Lung (tissue), 12 donors: ENCODE data around the gene PITHD1. TPM values are rescaled to one million over a fixed set of nuclear protein-coding genes. Genes with fewer than 3 reads are reported as not detected.

Experiments
- ATAC-seq: fragments of 200-7000 bp; cut with Tn5 transposase; one replicate; pipeline ENCODE4 v1.9.1; 2020; ENCODE audit warnings: moderate number of reproducible peaks; ENCODE audit not compliant: insufficient read depth, low FRiP score
- DNase-seq, 3 donors: peaks; one replicate each; pipeline ENCODE4 v3.0.0-alpha.2; 2013 to 2017
- H3K27ac ChIP-seq, 2 donors: one replicate each; pipeline ENCODE4 v1.5.1; 2013; ENCODE audit warnings: mild to moderate bottlenecking in 2 of 2, moderate library complexity in 2 of 2, control low read depth in 1 of 2, inconsistent platforms in 1 of 2, low read depth in 1 of 2, low read length in 1 of 2
- H3K27me3 ChIP-seq, 3 donors: one replicate each; pipeline ENCODE4 v1.5.1; 2013; ENCODE audit warnings: low read length in 2 of 3; ENCODE audit not compliant: control insufficient read depth in 3 of 3, insufficient read depth in 3 of 3
- H3K36me3 ChIP-seq, 4 donors: one replicate each; pipeline ENCODE4 v1.5.1; 2013; ENCODE audit warnings: low read length in 4 of 4, mild to moderate bottlenecking in 1 of 4, moderate library complexity in 1 of 4; ENCODE audit not compliant: control insufficient read depth in 4 of 4, insufficient read depth in 4 of 4
- H3K4me1 ChIP-seq, 5 donors: one replicate each; pipeline ENCODE4 v1.5.1; 2013; ENCODE audit warnings: low read length in 5 of 5, mild to moderate bottlenecking in 2 of 5, moderate library complexity in 1 of 5; ENCODE audit not compliant: control insufficient read depth in 5 of 5, insufficient read depth in 5 of 5
- H3K4me3 ChIP-seq: one replicate; pipeline ENCODE4 v1.5.1; 2013; ENCODE audit warnings: mild to moderate bottlenecking, control low read depth, moderate library complexity
- H3K9ac ChIP-seq, 2 donors: one replicate each; pipeline ENCODE4 v1.5.1; 2013; ENCODE audit warnings: low read length in 2 of 2, control low read depth in 1 of 2; ENCODE audit not compliant: insufficient read depth in 1 of 2
- H3K9me3 ChIP-seq, 4 donors: one replicate each; pipeline ENCODE4 v1.5.1; 2013; ENCODE audit warnings: low read length in 3 of 4, mild to moderate bottlenecking in 1 of 4, moderate library complexity in 1 of 4; ENCODE audit not compliant: control insufficient read depth in 4 of 4, insufficient read depth in 3 of 4
- WGBS, 2 donors: extraction: QIAGEN DNeasy Blood & Tissue Kit; methylation state at CpG; one replicate each; pipeline ENCODE4 v1.1.7; 2013; 5-methylcytosine and 5-hydroxymethylcytosine counted together
- polyA plus RNA-seq, 2 donors: library from polyadenylated mRNA; stranded (reverse); fragments of 200-250 nt; gene quantifications; one replicate each; pipeline ENCODE4 v1.2.1, GENCODE V29; 2013
- total RNA-seq, 2 donors: library from RNA; depleted of rRNA in 1 of 2; stranded (reverse); fragments of >200 nt in 1 of 2; gene quantifications; one replicate each; pipeline ENCODE4 v1.2.1, GENCODE V29; 2014 to 2021
- TF ChIP-seq, protein P1 (sequence below): IDR thresholded peaks from 2 replicates; pipeline ENCODE4 v1.5.1; 2012; ENCODE audit warnings: mild to moderate bottlenecking; ENCODE audit errors: control extremely low read depth, extremely low read depth
- donor health status: control.
- donor health status: control.
- donor health status: Bipolar disorder and iron deficiency.
- donor health status: healthy.
- donor health status: DM: yes; HTN: yes; CAD: no.

PITHD1 gene
- total and polyA plus RNA-seq, 4 donors = 39.2 to 55.7 (median 47.4) TPM

DNA sequence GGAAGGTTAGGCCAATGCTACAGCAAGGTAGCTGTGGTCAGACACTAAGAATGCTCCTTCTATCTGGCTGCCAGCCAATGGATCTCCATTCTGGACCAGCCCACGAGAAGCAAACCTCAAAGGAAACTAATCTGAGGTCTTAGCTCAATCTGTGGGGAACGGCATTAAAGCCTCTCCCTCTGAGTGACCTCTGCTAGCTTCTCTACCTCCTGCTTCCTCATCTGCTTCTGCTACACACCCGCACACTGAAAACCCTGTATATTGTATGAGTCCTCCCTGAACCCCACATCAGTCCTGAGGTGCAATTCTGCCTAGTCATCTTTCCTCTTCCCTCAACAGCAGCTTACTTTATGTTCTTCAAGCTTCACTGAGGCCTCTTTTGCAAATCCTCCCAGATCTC is 29.2 kb downstream of the PITHD1 start:
- 30 to 67% methylated on average over 3 of the region's 3 CpGs for WGBS, 2 donors
- no peaks in the 10 kb centered on the region for H3K9me3 ChIP-seq
- H3K36me3 ChIP-seq = peaks cover 0 to 21% (median 7%) of the 10 kb centered on the region in 4 donors
- H3K4me1 ChIP-seq = no peaks in the 10 kb centered on the region
- H3K27me3 ChIP-seq = no peaks in the 10 kb centered on the region
- DNase-seq (no peak), ATAC-seq (no peak)
- no peak overlapping the region for H3K9ac ChIP-seq
- TF ChIP-seq, protein P1, sequence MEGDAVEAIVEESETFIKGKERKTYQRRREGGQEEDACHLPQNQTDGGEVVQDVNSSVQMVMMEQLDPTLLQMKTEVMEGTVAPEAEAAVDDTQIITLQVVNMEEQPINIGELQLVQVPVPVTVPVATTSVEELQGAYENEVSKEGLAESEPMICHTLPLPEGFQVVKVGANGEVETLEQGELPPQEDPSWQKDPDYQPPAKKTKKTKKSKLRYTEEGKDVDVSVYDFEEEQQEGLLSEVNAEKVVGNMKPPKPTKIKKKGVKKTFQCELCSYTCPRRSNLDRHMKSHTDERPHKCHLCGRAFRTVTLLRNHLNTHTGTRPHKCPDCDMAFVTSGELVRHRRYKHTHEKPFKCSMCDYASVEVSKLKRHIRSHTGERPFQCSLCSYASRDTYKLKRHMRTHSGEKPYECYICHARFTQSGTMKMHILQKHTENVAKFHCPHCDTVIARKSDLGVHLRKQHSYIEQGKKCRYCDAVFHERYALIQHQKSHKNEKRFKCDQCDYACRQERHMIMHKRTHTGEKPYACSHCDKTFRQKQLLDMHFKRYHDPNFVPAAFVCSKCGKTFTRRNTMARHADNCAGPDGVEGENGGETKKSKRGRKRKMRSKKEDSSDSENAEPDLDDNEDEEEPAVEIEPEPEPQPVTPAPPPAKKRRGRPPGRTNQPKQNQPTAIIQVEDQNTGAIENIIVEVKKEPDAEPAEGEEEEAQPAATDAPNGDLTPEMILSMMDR = no peak
- H3K27ac ChIP-seq = no peak overlapping the region
- H3K4me3 ChIP-seq = no peak overlapping the region

DNA sequence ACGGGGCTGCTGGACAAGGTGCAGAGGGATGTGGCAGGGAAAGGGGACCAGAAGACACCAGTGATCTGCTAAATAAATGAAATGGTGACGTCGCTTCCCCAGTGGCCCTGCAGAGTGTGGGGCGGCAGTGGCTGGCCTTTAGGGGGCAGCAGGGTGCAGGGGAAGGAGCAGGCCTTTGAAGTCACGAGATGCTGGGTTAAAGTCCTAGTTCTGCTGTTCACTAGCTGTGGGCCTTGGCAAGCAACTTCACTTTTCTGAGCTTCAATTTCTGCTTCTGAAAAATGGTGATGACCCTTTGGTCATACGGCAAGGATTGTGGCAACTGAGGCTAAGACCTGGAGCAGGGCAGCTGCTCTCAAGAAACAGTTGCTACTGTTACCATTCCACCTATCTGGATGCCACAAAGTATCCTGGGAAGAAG is 31.5 kb downstream of the PITHD1 start:
- DNase-seq = peak; percentile 45 to 65 (median 53)
- Histone ChIP-seq H3K9ac (no peak overlapping the region), H3K4me1 (no peaks in the 10 kb centered on the region), H3K27me3 (no peaks in the 10 kb centered on the region), H3K27ac (peak overlapping the region in 1 of 2 donors; percentile 25), H3K4me3 (no peak overlapping the region), H3K36me3 (peaks cover 8 to 25% (median 10%) of the 10 kb centered on the region in 4 donors), H3K9me3 (no peaks in the 10 kb centered on the region)
- ATAC-seq = peak; percentile 72
- TF ChIP-seq, protein P1 = peak; percentile 66
- 10 to 23% methylated on average over 6 of the region's 6 CpGs for WGBS, 2 donors

DNA sequence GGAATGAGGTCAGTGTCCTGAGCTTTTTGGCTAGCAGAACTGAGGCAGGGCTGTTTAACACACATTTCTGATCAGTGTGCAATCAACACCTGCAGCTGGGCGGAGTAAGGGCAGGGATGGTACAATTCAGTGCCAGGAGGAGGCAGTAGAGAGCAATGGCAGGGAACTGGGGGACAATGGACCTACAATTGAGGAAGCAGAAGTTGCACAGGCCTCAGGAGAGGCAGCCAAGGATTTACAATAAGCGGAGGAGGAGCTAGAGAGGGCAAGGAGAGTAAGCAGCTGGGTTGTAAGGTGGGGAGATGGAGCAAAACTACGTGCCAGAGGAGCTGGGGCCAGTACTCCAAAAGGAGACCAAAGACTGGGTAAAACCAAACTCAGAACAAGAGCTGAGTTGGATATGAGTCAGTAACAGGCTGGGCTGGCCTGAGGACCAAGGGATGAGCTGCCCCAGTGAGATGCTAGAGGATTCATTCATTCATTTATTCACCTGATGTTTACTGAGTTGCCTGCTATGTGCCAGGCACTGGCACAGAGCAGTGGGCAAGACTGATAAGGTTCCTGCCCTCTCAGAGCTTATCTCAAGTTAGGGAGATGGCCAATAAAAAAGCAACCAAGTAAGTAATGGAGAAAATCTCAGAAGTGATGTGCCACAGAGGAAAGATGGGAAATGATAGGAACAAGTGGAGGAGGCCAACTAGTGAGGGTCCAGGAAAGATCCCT is 32.8 kb downstream of the PITHD1 start:
- no peaks in the 10 kb centered on the region for H3K4me1 ChIP-seq
- DNase-seq (peak; percentile 26 to 39 (median 37)), ATAC-seq (peak; percentile 72)
- H3K4me3 ChIP-seq = no peak overlapping the region
- no peaks in the 10 kb centered on the region for H3K27me3 ChIP-seq
- peak overlapping the region in 1 of 2 donors; percentile 1 for H3K27ac ChIP-seq
- WGBS, 2 donors = 28 to 59% methylated on average over 3 of the region's 3 CpGs
- H3K36me3 ChIP-seq = peaks cover 8 to 28% (median 11%) of the 10 kb centered on the region in 4 donors
- H3K9me3 ChIP-seq = no peaks in the 10 kb centered on the region
- no peak overlapping the region for H3K9ac ChIP-seq
- TF ChIP-seq, protein P1 = peak; percentile 32
